H9 (cell line): Measurements from ENCODE around the gene ACVR1. TPM values are rescaled to one million over a fixed set of nuclear protein-coding genes. Genes with fewer than 3 reads are reported as not detected.

ENCODE experiments used
- DNase-seq: peaks from one replicate; pipeline ENCODE4 v3.0.0-alpha.2; 2017
- H2AFZ ChIP-seq: one replicate; pipeline ENCODE4 v1.6.1; 2013; ENCODE audit warnings: mild to moderate bottlenecking, low read length, control low read depth, moderate library complexity
- H2AK5ac ChIP-seq: 2 replicates; pipeline ENCODE4 v1.6.1; 2013; ENCODE audit warnings: low read length, control low read depth, mixed read lengths; ENCODE audit not compliant: insufficient read length
- H2BK120ac ChIP-seq: one replicate; pipeline ENCODE4 v1.6.1; 2013; ENCODE audit warnings: low read depth, mild to moderate bottlenecking, low read length, control low read depth, inconsistent platforms; ENCODE audit not compliant: poor library complexity, severe bottlenecking
- H2BK12ac ChIP-seq: 2 replicates; pipeline ENCODE4 v1.6.1; 2013; ENCODE audit warnings: low read length, control low read depth, mixed read lengths, low read depth; ENCODE audit not compliant: insufficient read length
- H2BK15ac ChIP-seq: 2 replicates; pipeline ENCODE4 v1.6.1; 2013; ENCODE audit warnings: low read depth, low read length, control low read depth
- H2BK20ac ChIP-seq: one replicate; pipeline ENCODE4 v1.6.1; 2013; ENCODE audit warnings: low read depth, mild to moderate bottlenecking, low read length, control low read depth, inconsistent platforms; ENCODE audit not compliant: poor library complexity, severe bottlenecking
- H2BK5ac ChIP-seq: 2 replicates; pipeline ENCODE4 v1.6.1; 2013; ENCODE audit warnings: low read length, control low read depth, mixed read lengths; ENCODE audit not compliant: insufficient read length
- H3K14ac ChIP-seq: 2 replicates; pipeline ENCODE4 v1.6.1; 2013; ENCODE audit warnings: low read length, control low read depth; ENCODE audit not compliant: insufficient read depth
- H3K18ac ChIP-seq: 2 replicates; pipeline ENCODE4 v1.6.1; 2013; ENCODE audit warnings: low read depth, mild to moderate bottlenecking, mixed read lengths, low read length, control low read depth; ENCODE audit not compliant: insufficient read length
- H3K23ac ChIP-seq: 2 replicates; pipeline ENCODE4 v1.6.1; 2013; ENCODE audit warnings: low read length, control low read depth, mixed read lengths, low read depth; ENCODE audit not compliant: insufficient read length
- H3K23me2 ChIP-seq: 2 replicates; pipeline ENCODE4 v1.6.1; 2013; ENCODE audit warnings: low read depth, mild to moderate bottlenecking, mixed read lengths, low read length, control low read depth; ENCODE audit not compliant: insufficient read length, poor library complexity, severe bottlenecking
- H3K27ac ChIP-seq: 2 replicates; pipeline ENCODE4 v1.5.1; 2013; ENCODE audit warnings: low read length, control low read depth, mixed read lengths, low read depth; ENCODE audit not compliant: insufficient read length
- H3K27me3 ChIP-seq: 2 replicates; pipeline ENCODE4 v1.6.1; 2013; ENCODE audit warnings: low read length, control low read depth, inconsistent platforms; ENCODE audit not compliant: insufficient read depth
- H3K4ac ChIP-seq: 2 replicates; pipeline ENCODE4 v1.6.1; 2013; ENCODE audit warnings: low read depth, mild to moderate bottlenecking, control low read depth, inconsistent platforms, low read length, moderate library complexity
- H3K4me1 ChIP-seq: 2 replicates; pipeline ENCODE4 v1.6.1; 2013; ENCODE audit warnings: low read length, control low read depth, inconsistent platforms; ENCODE audit not compliant: insufficient read depth
- H3K4me2 ChIP-seq: 2 replicates; pipeline ENCODE4 v1.6.1; 2013; ENCODE audit warnings: low read length, control low read depth, mixed read lengths; ENCODE audit not compliant: insufficient read length, insufficient read depth
- H3K56ac ChIP-seq: 2 replicates; pipeline ENCODE4 v1.6.1; 2013; ENCODE audit warnings: low read depth, mild to moderate bottlenecking, mixed read lengths, low read length, control low read depth; ENCODE audit not compliant: insufficient read length
- H3K79me1 ChIP-seq: 2 replicates; pipeline ENCODE4 v1.6.1; 2013; ENCODE audit warnings: low read depth, mild to moderate bottlenecking, moderate library complexity, low read length, control low read depth, inconsistent platforms; ENCODE audit not compliant: insufficient read depth, poor library complexity, severe bottlenecking
- H3K79me2 ChIP-seq: 2 replicates; pipeline ENCODE4 v1.6.1; 2013; ENCODE audit warnings: low read length, control low read depth, inconsistent platforms; ENCODE audit not compliant: insufficient read depth
- H3K9ac ChIP-seq: 2 replicates; pipeline ENCODE4 v1.6.1; 2013; ENCODE audit warnings: low read length, control low read depth, mixed read lengths; ENCODE audit not compliant: insufficient read length; ENCODE audit errors: extremely low read depth
- H3K9me3 ChIP-seq: one replicate; pipeline ENCODE4 v1.6.1; 2013; ENCODE audit warnings: low read depth, low read length, inconsistent platforms; ENCODE audit not compliant: control insufficient read depth
- H3T11ph ChIP-seq: one replicate; pipeline ENCODE4 v1.6.1; 2013; ENCODE audit warnings: mild to moderate bottlenecking, low read length, control low read depth, inconsistent platforms
- H4K20me1 ChIP-seq: one replicate; pipeline ENCODE4 v1.6.1; 2013; ENCODE audit not compliant: control insufficient read depth, insufficient read length, insufficient read depth
- H4K5ac ChIP-seq: 2 replicates; pipeline ENCODE4 v1.6.1; 2013; ENCODE audit warnings: low read depth, mild to moderate bottlenecking, mixed read lengths, low read length, control low read depth; ENCODE audit not compliant: insufficient read length
- H4K8ac ChIP-seq: replicated peaks from 2 replicates; pipeline ENCODE4 v1.6.1; 2013; ENCODE audit warnings: low read length, control low read depth, mixed read lengths, low read depth; ENCODE audit not compliant: insufficient read length
- H4K91ac ChIP-seq: 2 replicates; pipeline ENCODE4 v1.6.1; 2013; ENCODE audit warnings: low read depth, mild to moderate bottlenecking, moderate library complexity, mixed read lengths, low read length, control low read depth; ENCODE audit not compliant: insufficient read length
- H3K27ac Mint-ChIP-seq, 3 experiments: 2 replicates in 2 of 3; 3 replicates in 1 of 3; pipeline ENCODE4 v1.8.0; 2020 to 2021; ENCODE audit warnings: mixed read lengths in 3 of 3, mild to moderate bottlenecking in 1 of 3, moderate library complexity in 1 of 3
- H3K27me3 Mint-ChIP-seq: 2 replicates; pipeline ENCODE4 v1.8.0; 2021; ENCODE audit warnings: low read depth, mild to moderate bottlenecking, moderate library complexity, mixed read lengths
- H3K36me3 Mint-ChIP-seq, 3 experiments: 2 replicates in 2 of 3; 3 replicates in 1 of 3; pipeline ENCODE4 v1.8.0; 2020 to 2021; ENCODE audit warnings: low read depth in 3 of 3, mixed read lengths in 3 of 3; ENCODE audit not compliant: insufficient read depth in 1 of 3
- H3K4me1 Mint-ChIP-seq, 2 experiments: 2 replicates each; pipeline ENCODE4 v1.8.0; 2020; ENCODE audit warnings: mixed read lengths in 2 of 2
- H3K4me3 Mint-ChIP-seq, 2 experiments: 2 replicates in 1 of 2; 3 replicates in 1 of 2; pipeline ENCODE4 v1.8.0; 2020 to 2021; ENCODE audit warnings: mild to moderate bottlenecking in 2 of 2, mixed read lengths in 2 of 2, moderate library complexity in 1 of 2
- H3K9me3 Mint-ChIP-seq, 2 experiments: 2 replicates in 1 of 2; 3 replicates in 1 of 2; pipeline ENCODE4 v1.8.0; 2020; ENCODE audit warnings: mild to moderate bottlenecking in 2 of 2, mixed read lengths in 2 of 2, moderate library complexity in 1 of 2
- CTCF ChIP-seq: fragments of 200-600 bp; sonication (generic); conservative IDR thresholded peaks from 3 replicates; pipeline ENCODE4 v1.8.0; 2021; ENCODE audit warnings: antibody characterized with exemption, mild to moderate bottlenecking
- WGBS: extraction: QIAGEN DNeasy Blood & Tissue Kit; methylation state at CpG from one replicate; pipeline ENCODE4 v1.1.7; 2013; ENCODE audit warnings: missing lambda C conversion rate, low lambda C conversion rate, mixed read lengths; ENCODE audit not compliant: insufficient read length; ENCODE audit errors: extremely low coverage; 5-methylcytosine and 5-hydroxymethylcytosine counted together
- total RNA-seq: library from RNA; stranded (reverse); gene quantifications from 2 replicates; pipeline ENCODE4 v1.2.1, GENCODE V29; 2021

Gene ACVR1
- total RNA-seq, 1 experiment from 2014 or later: 21.2 TPM

- Histone ChIP-seq H3K9ac (no peak overlapping the region), H2BK15ac (no peak overlapping the region), H2BK12ac (no peak overlapping the region), H3K23me2 (no peaks in the 10 kb centered on the region), H2AFZ (no peak overlapping the region), H3K23ac (no peak overlapping the region), H4K8ac (no peak overlapping the region), H3K56ac (no peak overlapping the region), H3K4me2 (no peak overlapping the region), H2BK5ac (no peak overlapping the region), H3K27ac (no peak overlapping the region), H3T11ph (no peak overlapping the region), H4K5ac (no peak overlapping the region), H2BK20ac (no peak overlapping the region), H2AK5ac (no peak overlapping the region), H3K79me1 (no peaks in the 10 kb centered on the region), H3K14ac (no peak overlapping the region), H3K4me1 (no peaks in the 10 kb centered on the region), H4K20me1 (no peaks in the 10 kb centered on the region), H3K9me3 (no peaks in the 10 kb centered on the region), H4K91ac (no peak overlapping the region), H3K79me2 (no peaks in the 10 kb centered on the region), H2BK120ac (no peak overlapping the region), H3K27me3 (no peaks in the 10 kb centered on the region), H3K18ac (no peak overlapping the region), H3K4ac (no peak overlapping the region)
- WGBS: no CpG with 5 or more reads among the region's 2 CpGs
- DNase-seq: no peak
- Mint-ChIP-seq H3K4me1 (peaks cover 12 to 26% of the 10 kb centered on the region in 2 experiments), H3K27me3 (no peaks in the 10 kb centered on the region), H3K9me3 (no peaks in the 10 kb centered on the region), H3K27ac (no peak overlapping the region), H3K4me3 (no peak overlapping the region), H3K36me3 (no peaks in the 10 kb centered on the region)
- TF ChIP-seq CTCF: no peak
These were observed 24.1 kb upstream of the ACVR1 start for GRCh38 chr2:157900203-157900602.
